ENCODE results near the gene WWTR1. TPM values are rescaled to one million over a fixed set of nuclear protein-coding genes. Genes with fewer than 3 reads are reported as not detected.

The WWTR1 gene
- total RNA-seq, 2 experiments from 2014 or later: 0.22 to 0.30 TPM

DNA sequence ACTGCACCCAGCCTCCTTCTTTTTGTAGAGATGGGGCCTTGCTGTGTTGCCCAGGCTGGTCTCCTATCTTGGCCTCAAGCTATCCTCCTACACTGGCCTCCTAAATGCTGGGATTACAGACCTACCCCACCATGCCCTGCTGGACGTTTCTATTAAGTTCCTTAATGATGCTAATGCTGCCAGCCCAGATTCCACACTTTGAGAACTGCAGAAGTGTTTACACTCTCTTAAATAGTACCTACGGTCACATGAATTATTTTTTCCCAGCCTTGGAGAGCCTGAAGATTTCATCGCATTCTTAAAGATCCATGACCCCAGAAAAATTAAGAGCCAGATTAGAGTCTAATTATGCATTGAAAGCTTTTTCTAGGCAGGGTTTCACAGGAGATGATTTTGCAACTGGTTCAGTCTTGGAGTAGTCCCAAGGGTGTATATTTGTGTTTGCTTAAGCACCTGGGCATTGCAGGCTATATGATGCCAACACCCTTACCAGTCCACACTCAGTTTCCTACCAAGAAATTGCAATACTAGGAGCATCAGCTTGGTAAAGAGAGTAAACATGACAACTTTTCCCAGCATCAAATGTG lies 146.7 kb downstream of the WWTR1 start:
- Mint-ChIP-seq H3K4me3 (no peak overlapping the region), H3K9me3 (no peaks in the 10 kb centered on the region), H3K4me1 (ENCODE audit: low read depth) (peaks cover 11% of the 10 kb centered on the region), H3K27me3 (peaks cover 32% of the 10 kb centered on the region), H3K36me3 (ENCODE audit: low read depth) (no peaks in the 10 kb centered on the region), H3K27ac (no peak overlapping the region)
- H3K4me3 ChIP-seq (ENCODE audit: low read length): no peak overlapping the region
- H3K27me3 ChIP-seq (ENCODE audit: control insufficient read depth in 1 of 2, insufficient read depth in 2 of 2, low read length in 2 of 2): peaks cover 0 to 9% of the 10 kb centered on the region in 2 experiments
- H3K36me3 ChIP-seq (ENCODE audit: insufficient read depth, low read length): no peaks in the 10 kb centered on the region
- no peak for ATAC-seq (ENCODE audit: poor library complexity)
- no peak for DNase-seq
- POLR2A ChIA-PET: no interaction called here
- CTCF ChIA-PET: no interaction called here
- H3K9me3 ChIP-seq (ENCODE audit: control insufficient read depth in 1 of 2, insufficient read depth in 1 of 2, low read length in 2 of 2): no peaks in the 10 kb centered on the region
- H3K4me1 ChIP-seq (ENCODE audit: insufficient read depth, low read length): no peaks in the 10 kb centered on the region
- TF ChIP-seq CTCF (IDR thresholded peaks at IDR 0.05): no peak
- no peak overlapping the region for H3K27ac ChIP-seq (ENCODE audit: low read depth in 1 of 2, low read length in 2 of 2)
- intact Hi-C loops (cut with DNase I, micrococcal nuclease): loop anchor here in 1 of 2 experiments (5.0 to 10.0 kb wide), 2 partner anchors 204 to 261 kb away; no protein-coding TSS in a partner anchor

GRCh38 chr3:149510480-149510879 lies 147.3 kb downstream of the WWTR1 start:
- no peak for TF ChIP-seq CTCF (IDR thresholded peaks at IDR 0.05)
- H3K36me3 Mint-ChIP-seq (ENCODE audit: low read depth): no peaks in the 10 kb centered on the region
- no peak overlapping the region for H3K4me3 Mint-ChIP-seq
- intact Hi-C loops (cut with DNase I, micrococcal nuclease): loop anchor here in 1 of 2 experiments (5.0 to 10.0 kb wide), 2 partner anchors 204 to 262 kb away; no protein-coding TSS in a partner anchor
- H3K36me3 ChIP-seq (ENCODE audit: insufficient read depth, low read length): no peaks in the 10 kb centered on the region
- H3K9me3 Mint-ChIP-seq: no peaks in the 10 kb centered on the region
- H3K27me3 ChIP-seq (ENCODE audit: control insufficient read depth in 1 of 2, insufficient read depth in 2 of 2, low read length in 2 of 2): peaks cover 0 to 8% of the 10 kb centered on the region in 2 experiments
- DNase-seq (no peak), ATAC-seq (ENCODE audit: poor library complexity) (no peak)
- no peaks in the 10 kb centered on the region for H3K9me3 ChIP-seq (ENCODE audit: control insufficient read depth in 1 of 2, insufficient read depth in 1 of 2, low read length in 2 of 2)
- no peak overlapping the region for H3K27ac Mint-ChIP-seq
- ChIA-PET POLR2A (no interaction called here), CTCF (no interaction called here)
- no peak overlapping the region for H3K27ac ChIP-seq (ENCODE audit: low read depth in 1 of 2, low read length in 2 of 2)
- peaks cover 32% of the 10 kb centered on the region for H3K27me3 Mint-ChIP-seq
- no peaks in the 10 kb centered on the region for H3K4me1 ChIP-seq (ENCODE audit: insufficient read depth, low read length)
- peaks cover 11% of the 10 kb centered on the region for H3K4me1 Mint-ChIP-seq (ENCODE audit: low read depth)
- no peak overlapping the region for H3K4me3 ChIP-seq (ENCODE audit: low read length)

GRCh38 chr3:149509526-149509925 lies 148.3 kb downstream of the WWTR1 start:
- intact Hi-C loops (cut with DNase I, micrococcal nuclease): no loop called here
- no peak overlapping the region for H3K4me3 ChIP-seq (ENCODE audit: low read length)
- Mint-ChIP-seq H3K4me1 (ENCODE audit: low read depth) (peaks cover 11% of the 10 kb centered on the region), H3K4me3 (no peak overlapping the region), H3K9me3 (no peaks in the 10 kb centered on the region), H3K27me3 (peaks cover 29% of the 10 kb centered on the region), H3K36me3 (ENCODE audit: low read depth) (no peaks in the 10 kb centered on the region), H3K27ac (no peak overlapping the region)
- ATAC-seq (ENCODE audit: poor library complexity) (no peak), DNase-seq (no peak)
- ChIA-PET CTCF (no interaction called here), POLR2A (no interaction called here)
- no peak for TF ChIP-seq CTCF (IDR thresholded peaks at IDR 0.05)
- H3K9me3 ChIP-seq (ENCODE audit: control insufficient read depth in 1 of 2, insufficient read depth in 1 of 2, low read length in 2 of 2): no peaks in the 10 kb centered on the region
- H3K36me3 ChIP-seq (ENCODE audit: insufficient read depth, low read length): no peaks in the 10 kb centered on the region
- peaks cover 0 to 5% of the 10 kb centered on the region in 2 experiments for H3K27me3 ChIP-seq (ENCODE audit: control insufficient read depth in 1 of 2, insufficient read depth in 2 of 2, low read length in 2 of 2)
- H3K4me1 ChIP-seq (ENCODE audit: insufficient read depth, low read length): no peaks in the 10 kb centered on the region
- H3K27ac ChIP-seq (ENCODE audit: low read depth in 1 of 2, low read length in 2 of 2): no peak overlapping the region

Data from CD4-positive, alpha-beta T cell (primary cell).